T-helper 9 cell (primary cell): ENCODE data around the gene OTX2.

ENCODE experiments used
- DNase-seq: peaks from one replicate; pipeline ENCODE4 v3.0.0-alpha.2; 2020
- total RNA-seq, 2 donors: gene quantifications; one replicate each; lab custom pipeline; 2026; lab: John Stamatoyannopoulos, UW

Gene OTX2
- total RNA-seq, result 0 reads per million in 2 donors

GRCh38 chr14:56810147-56810719 lies at the start of gene OTX2:
TSS of gene OTX2 (minus strand) at chr14:56810479. CDS start at chr14:56805456, 5,023 bp downstream.
- DNase-seq, result no peak

GRCh38 chr14:56858422-56858821 lies 48.1 kb upstream of the OTX2 start:
- no peak for DNase-seq

DNA sequence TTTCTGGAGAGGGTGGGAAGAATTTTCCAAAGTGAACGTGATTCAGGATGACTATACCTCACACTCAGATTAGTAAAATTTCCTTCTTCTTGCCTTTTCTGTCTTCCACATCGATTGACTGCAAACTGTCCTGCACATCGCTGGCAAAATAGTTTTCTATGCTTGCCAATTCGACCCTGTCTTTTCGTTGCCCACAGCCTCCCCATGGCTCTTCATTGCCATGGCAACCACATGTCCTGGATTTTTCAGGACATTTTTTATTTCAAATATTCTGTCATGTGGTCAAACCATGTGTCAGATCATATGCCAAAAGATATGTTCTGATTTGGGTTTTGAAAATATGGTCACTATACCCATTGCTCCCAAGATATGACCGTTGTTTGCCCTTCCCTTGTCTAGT lies 46.9 kb upstream of the OTX2 start:
- DNase-seq, result no peak

GRCh38 chr14:56855891-56856461 lies 45.7 kb upstream of the OTX2 start:
- no peak for DNase-seq

- DNase-seq, result no peak
These were observed 44.0 kb upstream of the OTX2 start for GRCh38 chr14:56854325-56854724.

- no peak for DNase-seq
These were observed 37.0 kb upstream of the OTX2 start for GRCh38 chr14:56846970-56847930.

DNA sequence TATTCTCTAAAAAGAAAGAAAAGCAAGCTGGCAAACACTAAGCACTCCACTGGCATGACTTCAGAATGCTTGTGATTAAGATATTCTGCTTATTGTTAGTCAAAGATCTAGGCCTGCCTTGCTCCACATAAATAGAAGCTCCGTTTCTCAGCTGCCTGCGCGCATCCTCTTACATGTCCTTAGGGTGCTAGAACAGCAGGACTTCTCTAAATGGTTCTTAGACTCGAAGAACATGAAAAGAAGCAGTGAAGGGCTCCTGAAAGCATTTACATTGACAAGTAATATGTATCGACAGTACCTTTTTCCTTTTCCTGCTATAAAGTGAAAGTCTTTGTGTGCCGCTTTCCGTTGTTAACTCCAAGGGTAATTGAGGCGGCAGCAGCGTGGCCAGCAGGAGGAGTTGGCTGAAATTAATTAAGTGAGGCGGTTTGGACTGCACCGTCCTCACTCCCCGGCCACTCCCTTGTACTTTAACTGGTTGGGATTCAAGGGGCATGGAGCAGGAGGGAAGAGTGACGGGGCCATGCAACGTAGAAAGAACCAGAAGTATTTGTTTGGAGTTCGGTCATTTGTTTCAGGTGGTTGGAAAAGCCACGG lies 34.2 kb upstream of the OTX2 start:
- no peak for DNase-seq

GRCh38 chr14:56841611-56842010 lies 31.3 kb upstream of the OTX2 start:
- no peak for DNase-seq

DNA sequence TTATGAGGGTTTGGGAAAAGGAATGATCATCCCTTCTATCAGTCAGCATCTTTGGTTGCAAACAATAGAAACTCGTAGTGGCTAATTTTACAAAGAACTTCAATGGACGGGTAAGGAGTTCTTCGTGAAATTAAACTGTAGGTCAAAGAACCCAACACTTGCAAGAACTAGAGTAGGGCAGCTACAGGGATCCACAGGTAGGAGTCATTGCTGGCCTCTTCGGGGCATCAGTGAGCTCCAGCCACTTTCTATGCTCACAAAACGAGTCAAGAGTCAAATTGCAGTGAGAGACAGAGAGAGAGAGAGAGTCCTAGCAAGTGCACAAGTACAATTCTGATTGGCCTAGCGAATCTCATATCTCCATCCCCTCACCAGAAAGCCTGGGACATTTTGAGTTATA lies 29.9 kb upstream of the OTX2 start:
- no peak for DNase-seq

DNA sequence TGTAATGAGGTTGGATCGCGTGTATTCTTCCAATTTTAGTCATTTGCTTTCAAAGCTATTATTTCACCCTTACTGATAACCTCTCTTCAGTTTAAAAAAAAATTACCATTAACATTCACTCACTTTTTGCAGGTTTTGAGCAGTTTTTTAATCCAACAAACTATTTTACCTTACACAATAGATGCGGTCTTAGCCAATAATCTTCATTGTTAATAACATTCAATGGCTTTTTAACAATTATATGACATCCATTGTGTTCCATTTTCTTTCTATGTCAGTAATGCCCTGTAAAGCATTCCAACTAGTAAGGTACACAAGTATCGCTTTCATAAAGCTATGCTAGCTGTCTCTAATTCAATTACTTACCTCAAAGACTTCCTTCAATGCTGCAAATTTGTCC lies 18.9 kb upstream of the OTX2 start:
- DNase-seq, result no peak

DNA sequence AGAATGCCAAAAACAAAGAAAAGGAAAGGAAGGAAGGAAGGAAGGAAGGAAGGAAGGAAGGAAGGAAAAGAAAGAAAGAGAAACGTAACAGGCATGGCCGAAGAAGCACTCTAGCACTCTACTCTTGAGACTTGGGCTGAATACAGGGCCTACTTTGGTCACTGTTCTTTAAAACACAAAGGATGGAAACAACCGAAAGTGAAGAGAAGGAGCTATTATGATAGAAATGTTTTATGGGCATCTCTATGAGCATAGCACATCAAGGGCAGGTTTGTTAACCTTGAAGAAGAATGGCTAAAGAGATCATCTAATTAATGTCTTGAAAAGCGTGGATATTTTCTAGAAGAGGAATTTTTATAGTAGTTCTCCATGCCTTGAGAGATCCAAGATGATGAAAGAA lies 15.9 kb upstream of the OTX2 start:
- no peak for DNase-seq

GRCh38 chr14:56821805-56822610 lies 11.7 kb upstream of the OTX2 start:
- DNase-seq, result no peak

- DNase-seq, result no peak
These were observed 10.9 kb upstream of the OTX2 start for GRCh38 chr14:56821177-56821576.

DNA sequence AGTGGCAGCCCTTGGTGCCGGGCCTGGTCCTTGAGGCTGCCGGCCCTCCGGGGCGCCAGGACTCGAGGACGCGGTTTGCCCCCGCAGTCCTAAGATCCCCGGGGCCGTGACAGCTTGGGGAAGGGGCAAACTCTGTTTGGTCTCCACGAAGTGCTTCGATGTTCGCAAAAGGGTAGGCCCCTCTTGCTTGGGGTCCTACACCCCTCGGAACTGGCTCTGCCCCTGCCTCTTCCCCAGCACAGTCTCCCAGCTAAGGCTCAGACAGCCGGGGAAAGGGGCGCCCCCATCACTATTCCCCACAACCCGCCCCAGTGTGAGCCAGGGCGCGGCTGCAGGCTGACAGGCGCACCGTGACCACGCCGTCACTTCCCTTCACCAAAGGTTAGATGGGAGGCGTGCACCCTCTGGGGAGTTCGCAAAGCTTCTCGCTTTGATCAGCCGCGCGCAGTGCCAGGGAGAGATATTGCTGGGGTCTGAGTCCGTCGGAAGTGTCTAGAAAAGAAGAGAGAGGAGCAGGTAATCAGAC lies 7.2 kb upstream of the OTX2 start:
- no peak for DNase-seq

DNA sequence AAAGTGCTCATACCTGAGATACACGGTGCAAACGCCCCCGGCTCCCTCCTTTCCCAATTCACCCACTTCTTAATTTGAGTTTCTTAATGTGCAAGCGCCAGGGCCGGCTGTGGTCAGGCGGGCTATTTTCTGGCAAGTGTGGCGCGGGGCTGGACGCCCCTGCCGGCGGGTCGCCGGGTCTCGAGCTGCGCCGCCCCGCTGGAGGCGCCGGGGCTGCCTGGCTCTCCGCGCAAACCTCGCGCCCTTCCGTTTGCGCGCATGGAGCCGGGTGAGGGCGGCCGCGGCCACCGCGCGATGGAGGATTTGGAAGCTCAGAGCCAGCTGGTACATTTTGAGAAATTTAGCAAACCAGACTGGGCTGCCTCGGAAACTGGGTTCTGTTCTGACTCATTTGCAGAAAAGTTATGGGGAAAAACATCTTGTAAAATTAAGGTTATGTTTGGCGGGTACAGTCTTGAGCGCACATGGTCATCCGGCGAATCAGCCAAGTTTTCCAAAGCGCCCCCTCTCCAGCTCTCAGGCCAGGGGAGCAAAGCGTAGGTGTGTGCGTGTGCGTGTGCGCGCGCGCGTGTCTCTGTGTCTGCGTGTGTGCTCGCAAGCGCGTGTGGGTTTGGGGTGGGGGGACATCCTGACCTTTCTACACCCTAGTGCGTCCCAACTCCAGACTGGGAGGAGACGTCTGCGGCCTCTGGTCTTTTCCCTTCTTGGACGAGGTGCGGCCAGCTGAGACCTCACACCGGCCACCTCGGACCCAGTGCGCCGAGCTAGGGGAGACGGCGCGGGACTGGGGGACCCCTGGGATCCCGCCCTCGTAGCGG lies 6.5 kb upstream of the OTX2 start:
- DNase-seq, result no peak

DNA sequence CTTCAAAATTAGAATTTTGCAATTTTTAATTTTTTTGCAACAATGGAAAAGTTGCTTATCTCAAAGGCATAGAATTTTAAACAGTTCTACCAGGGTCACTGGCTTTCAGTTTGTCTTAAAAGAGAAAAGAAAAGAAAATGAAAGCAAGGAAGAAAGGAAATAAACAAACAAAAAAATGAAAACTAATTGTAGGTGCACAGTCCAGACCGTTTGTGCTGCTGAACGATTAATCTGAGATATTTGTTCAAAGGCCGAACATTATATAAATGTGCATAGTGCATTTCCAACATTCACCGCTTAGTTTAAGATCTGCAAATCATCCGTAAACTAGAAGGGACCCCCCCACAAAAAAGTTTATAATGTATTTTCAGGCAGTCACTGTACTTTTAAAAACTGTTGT lies 5.5 kb upstream of the OTX2 start:
- no peak for DNase-seq

- DNase-seq, result no peak
These were observed 4.9 kb upstream of the OTX2 start for GRCh38 chr14:56814969-56815700.

DNA sequence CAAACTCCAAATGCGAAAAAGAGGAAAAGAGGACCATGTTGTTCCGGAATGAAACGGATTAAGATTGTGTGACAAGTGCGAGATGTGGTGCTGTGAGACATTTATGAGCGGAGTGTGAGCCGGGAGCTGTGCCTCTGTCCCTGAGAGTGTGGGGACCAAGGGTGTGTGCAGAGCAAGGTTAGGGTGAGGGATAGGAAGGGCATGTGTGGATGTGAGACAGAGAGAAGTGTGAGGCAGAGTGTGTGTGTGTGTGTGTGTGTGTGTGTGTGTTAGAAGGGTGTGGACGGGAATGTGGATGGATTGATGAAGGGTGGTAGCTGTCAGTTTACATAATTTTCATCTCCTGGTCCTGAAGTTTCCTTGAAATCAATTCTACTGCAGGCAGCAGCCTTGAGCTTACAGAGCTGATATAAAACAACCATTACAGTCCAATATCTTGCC lies 4.3 kb upstream of the OTX2 start:
- DNase-seq, result no peak

- no peak for DNase-seq
These were observed 2.9 kb upstream of the OTX2 start for GRCh38 chr14:56813143-56813551.

- no peak for DNase-seq
These were observed 2.3 kb upstream of the OTX2 start for GRCh38 chr14:56812364-56813141.
